ES-I3 (cell line): ENCODE results near the gene PRR20A.
"Not testable (repeated sequence)": the region's sequence is repeated elsewhere in the genome, so short reads cannot be mapped to it uniquely, and the experiment has no call there.

Source experiments
- H3K36me3 ChIP-seq: 2 replicates; pipeline ENCODE4 v1.6.1; 2013; ENCODE audit warnings: mild to moderate bottlenecking, low read length, control low read depth, moderate library complexity; ENCODE audit not compliant: insufficient read depth
- H3K4me1 ChIP-seq: 2 replicates; pipeline ENCODE4 v1.6.1; 2013; ENCODE audit warnings: mild to moderate bottlenecking, control low read depth, low read length; ENCODE audit not compliant: insufficient read depth
- H3K9ac ChIP-seq: 2 replicates; pipeline ENCODE4 v1.6.1; 2013; ENCODE audit warnings: low read depth, mild to moderate bottlenecking, low read length, moderate library complexity
- H3K9me3 ChIP-seq: 2 replicates; pipeline ENCODE4 v1.6.1; 2013; ENCODE audit warnings: mild to moderate bottlenecking, low read length, moderate library complexity; ENCODE audit not compliant: control insufficient read depth, insufficient read depth

Gene PRR20A

GRCh38 chr13:57140235-57140968, at the start of gene PRR20A:
Gene PRR20A (plus strand): TSS chr13:57140918. CDS start chr13:57141305, 387 bp downstream.
- H3K9ac ChIP-seq, H3K4me1 ChIP-seq, H3K36me3 ChIP-seq, H3K9me3 ChIP-seq: not testable (repeated sequence)

DNA sequence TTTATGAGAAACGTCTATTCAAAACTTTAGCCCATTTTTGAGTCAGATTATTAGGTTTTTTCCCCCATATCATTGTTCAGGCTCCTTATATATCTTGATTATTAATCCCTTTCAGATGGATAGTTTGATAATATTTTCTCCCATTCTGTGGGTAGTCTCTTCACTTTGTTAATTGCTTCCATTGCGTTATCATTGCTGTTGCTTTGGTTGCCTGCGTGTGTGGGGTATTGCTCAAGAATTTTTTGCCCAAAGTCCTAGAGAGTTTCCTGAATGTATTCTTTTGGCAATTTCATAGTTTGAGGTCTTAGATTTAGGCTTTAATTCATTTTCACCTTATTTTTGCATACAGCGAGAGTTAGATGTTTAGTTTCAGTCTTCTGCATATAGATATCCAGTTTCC, 25.8 kb upstream of the PRR20A start:
- H3K9ac ChIP-seq = no peak overlapping the region
- H3K4me1 ChIP-seq = no peaks in the 10 kb centered on the region
- no peaks in the 10 kb centered on the region for H3K36me3 ChIP-seq
- H3K9me3 ChIP-seq = no peaks in the 10 kb centered on the region

- no peaks in the 10 kb centered on the region for H3K36me3 ChIP-seq
- H3K4me1 ChIP-seq = no peaks in the 10 kb centered on the region
- H3K9me3 ChIP-seq = no peaks in the 10 kb centered on the region
- no peak overlapping the region for H3K9ac ChIP-seq
These were observed 17.0 kb upstream of the PRR20A start for GRCh38 chr13:57123681-57124080.

- Histone ChIP-seq H3K36me3 (no peaks in the 10 kb centered on the region), H3K4me1 (no peaks in the 10 kb centered on the region), H3K9ac (no peak overlapping the region), H3K9me3 (no peaks in the 10 kb centered on the region)
These were observed 11.8 kb upstream of the PRR20A start for GRCh38 chr13:57128909-57129308.

DNA sequence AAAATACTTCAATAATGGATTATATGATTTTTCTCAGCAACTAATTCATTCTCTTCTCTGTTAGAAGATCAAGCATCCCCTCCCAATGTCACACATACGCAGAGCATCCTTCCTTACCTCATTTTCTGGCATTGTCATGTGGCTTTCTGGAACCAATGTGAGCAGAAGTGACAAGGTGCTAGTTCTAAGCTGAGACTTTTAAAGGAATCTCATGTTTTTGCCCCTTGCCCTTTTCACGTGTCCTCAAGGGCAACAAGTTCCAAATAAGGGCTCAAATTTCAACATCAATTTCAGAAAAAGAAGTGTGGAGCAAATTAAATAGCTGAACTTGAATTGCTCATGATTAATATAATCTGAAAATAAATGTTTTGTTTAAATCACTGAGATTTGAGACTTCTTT, 4.6 kb upstream of the PRR20A start:
- Histone ChIP-seq H3K4me1 (no peaks in the 10 kb centered on the region), H3K36me3 (no peaks in the 10 kb centered on the region), H3K9me3 (no peaks in the 10 kb centered on the region), H3K9ac (no peak overlapping the region)

DNA sequence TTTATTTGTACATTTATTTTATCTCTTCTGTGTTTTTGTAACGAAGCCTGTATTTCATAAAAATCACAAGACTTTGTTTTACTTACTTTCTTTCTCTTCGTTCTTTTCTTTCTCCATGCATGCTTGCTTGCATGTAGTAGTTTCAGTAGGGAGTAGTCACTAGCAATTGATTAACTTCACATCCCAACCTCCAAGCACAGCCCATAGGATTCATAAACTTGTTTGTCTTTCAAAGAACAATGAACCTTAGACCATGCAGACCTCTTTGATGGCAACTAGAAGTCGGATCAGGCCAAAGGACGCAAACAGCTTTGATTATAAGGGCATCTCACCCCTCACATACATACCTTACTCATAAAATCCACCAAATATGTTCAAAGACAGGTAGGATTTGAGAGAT, 3.1 kb upstream of the PRR20A start:
- Histone ChIP-seq H3K4me1 (no peaks in the 10 kb centered on the region), H3K9ac (no peak overlapping the region), H3K36me3 (no peaks in the 10 kb centered on the region), H3K9me3 (no peaks in the 10 kb centered on the region)

- Histone ChIP-seq H3K9ac (no peak overlapping the region), H3K4me1 (no peaks in the 10 kb centered on the region), H3K9me3 (no peaks in the 10 kb centered on the region), H3K36me3 (no peaks in the 10 kb centered on the region)
These were observed 1.7 kb upstream of the PRR20A start for GRCh38 chr13:57138988-57139387.

DNA sequence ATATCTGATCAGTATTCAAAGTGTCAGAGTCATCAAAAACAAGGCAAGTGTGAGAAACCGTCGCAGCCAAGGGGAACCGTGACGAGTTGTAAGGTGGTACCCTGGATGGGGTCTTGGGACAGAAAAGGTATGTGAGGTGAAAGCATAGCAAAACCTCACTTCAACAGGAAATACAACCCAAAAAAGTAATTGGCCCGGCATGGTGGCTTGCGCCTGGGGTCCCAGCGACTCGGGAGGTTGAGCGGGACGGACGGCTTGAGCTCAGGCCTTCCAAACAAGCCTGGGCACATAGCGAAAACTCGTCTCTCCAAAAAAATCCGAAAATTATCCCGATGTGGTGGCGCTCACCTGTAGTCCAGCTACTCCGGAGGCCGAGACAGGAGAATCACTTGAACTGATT, 937 bp upstream of the PRR20A start:
- H3K36me3 ChIP-seq, H3K4me1 ChIP-seq, H3K9ac ChIP-seq, H3K9me3 ChIP-seq: not testable (repeated sequence)

- not testable (repeated sequence) for H3K9ac ChIP-seq, H3K36me3 ChIP-seq, H3K4me1 ChIP-seq, H3K9me3 ChIP-seq
These were observed 6.5 kb downstream of the PRR20A start, which contains the start of gene PRR20B for GRCh38 chr13:57147188-57147587. Gene PRR20B (plus strand): TSS chr13:57147488. CDS start chr13:57147875, 387 bp downstream.

GRCh38 chr13:57148106-57148505, 7.4 kb downstream of the PRR20A start:
- not testable (repeated sequence) for H3K4me1 ChIP-seq, H3K9me3 ChIP-seq, H3K9ac ChIP-seq, H3K36me3 ChIP-seq

GRCh38 chr13:57153761-57154160, 13.0 kb downstream of the PRR20A start, which contains the start of gene PRR20C:
Gene PRR20C (plus strand): TSS chr13:57154061. CDS start chr13:57154448, 387 bp downstream.
- not testable (repeated sequence) for H3K4me1 ChIP-seq, H3K9ac ChIP-seq, H3K9me3 ChIP-seq, H3K36me3 ChIP-seq

DNA sequence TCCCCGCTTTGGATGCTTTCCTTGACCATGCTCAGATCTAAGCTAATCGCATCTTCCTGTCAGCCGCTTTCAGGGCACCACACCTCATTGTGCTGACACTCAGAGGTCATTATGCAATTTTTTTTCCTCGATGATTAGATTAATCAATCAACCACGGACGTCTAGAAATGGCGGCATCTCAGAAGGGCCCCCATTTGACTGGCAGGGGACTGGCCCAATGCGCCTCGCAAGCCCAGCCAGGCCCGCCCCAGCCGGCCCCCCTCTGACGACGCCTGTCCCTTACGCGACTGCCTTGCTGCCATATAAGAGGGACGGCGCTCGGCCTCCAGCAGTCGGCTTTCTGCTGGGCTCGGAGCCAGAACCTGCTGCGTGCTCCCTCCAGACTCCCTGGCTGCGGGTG, 19.6 kb downstream of the PRR20A start, which contains the start of gene PRR20D:
TSS of gene PRR20D (plus strand) at position 301 of the 400 bp plus-strand sequence. CDS start 387 bp downstream, outside the sequence.
- not testable (repeated sequence) for H3K9me3 ChIP-seq, H3K9ac ChIP-seq, H3K4me1 ChIP-seq, H3K36me3 ChIP-seq

DNA sequence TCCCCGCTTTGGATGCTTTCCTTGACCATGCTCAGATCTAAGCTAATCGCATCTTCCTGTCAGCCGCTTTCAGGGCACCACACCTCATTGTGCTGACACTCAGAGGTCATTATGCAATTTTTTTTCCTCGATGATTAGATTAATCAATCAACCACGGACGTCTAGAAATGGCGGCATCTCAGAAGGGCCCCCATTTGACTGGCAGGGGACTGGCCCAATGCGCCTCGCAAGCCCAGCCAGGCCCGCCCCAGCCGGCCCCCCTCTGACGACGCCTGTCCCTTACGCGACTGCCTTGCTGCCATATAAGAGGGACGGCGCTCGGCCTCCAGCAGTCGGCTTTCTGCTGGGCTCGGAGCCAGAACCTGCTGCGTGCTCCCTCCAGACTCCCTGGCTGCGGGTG, 26.2 kb downstream of the PRR20A start, which contains the start of gene PRR20E:
TSS of gene PRR20E (plus strand) at position 301 of the 400 bp plus-strand sequence. CDS start 387 bp downstream, outside the sequence.
- H3K4me1 ChIP-seq, H3K36me3 ChIP-seq, H3K9ac ChIP-seq, H3K9me3 ChIP-seq: not testable (repeated sequence)

- Histone ChIP-seq H3K9ac (no peak overlapping the region), H3K9me3 (no peaks in the 10 kb centered on the region), H3K36me3 (no peaks in the 10 kb centered on the region), H3K4me1 (no peaks in the 10 kb centered on the region)
These were observed 50.9 kb downstream of the PRR20A start for GRCh38 chr13:57191667-57192066.
